Mesodermal cell (in vitro differentiated cells): ENCODE data around the gene CNBD2. TPM values are rescaled to one million over a fixed set of nuclear protein-coding genes. Genes with fewer than 3 reads are reported as not detected.
"Not testable (repeated sequence)": the region's sequence is repeated elsewhere in the genome, so short reads cannot be mapped to it uniquely, and the experiment has no call there.

Experiments used
- H3K27ac ChIP-seq: 2 replicates; pipeline ENCODE4 v1.7.0; 2013; ENCODE audit warnings: mild to moderate bottlenecking, low read depth, low read length, moderate library complexity; ENCODE audit not compliant: severe bottlenecking
- H3K36me3 ChIP-seq: 2 replicates; pipeline ENCODE4 v1.7.1; 2013; ENCODE audit warnings: mild to moderate bottlenecking, low read length, moderate library complexity; ENCODE audit not compliant: control insufficient read depth, insufficient read depth
- H3K4me1 ChIP-seq: one replicate; pipeline ENCODE4 v1.7.1; 2013; ENCODE audit warnings: mild to moderate bottlenecking, low read length; ENCODE audit not compliant: insufficient read depth, control insufficient read depth, poor library complexity, severe bottlenecking
- H3K4me3 ChIP-seq: 2 replicates; pipeline ENCODE4 v1.7.0; 2013; ENCODE audit warnings: low read length, control low read depth, mild to moderate bottlenecking; ENCODE audit not compliant: insufficient read depth, poor library complexity, severe bottlenecking; ENCODE audit errors: extremely low read depth
- H3K9me3 ChIP-seq: 2 replicates; pipeline ENCODE4 v1.7.1; 2013; ENCODE audit warnings: mild to moderate bottlenecking, low read length, moderate library complexity; ENCODE audit not compliant: control insufficient read depth
- WGBS, 2 experiments: methylation state at CpG; one replicate each; pipeline ENCODE4 v1.1.5; 2013; ENCODE audit warnings: missing lambda C conversion rate in 2 of 2; ENCODE audit not compliant: insufficient coverage in 2 of 2; 5-methylcytosine and 5-hydroxymethylcytosine counted together
- polyA plus RNA-seq, 2 experiments: library from polyadenylated mRNA; stranded (reverse); fragments of 50-300 nt; gene quantifications; one replicate each; pipeline ENCODE4 v1.2.3, GENCODE V29; 2013

The CNBD2 gene
- polyA plus RNA-seq (2013, experiment 1 of 2), result 3.5 TPM
- 4.9 TPM for polyA plus RNA-seq (2013, experiment 2 of 2)

DNA sequence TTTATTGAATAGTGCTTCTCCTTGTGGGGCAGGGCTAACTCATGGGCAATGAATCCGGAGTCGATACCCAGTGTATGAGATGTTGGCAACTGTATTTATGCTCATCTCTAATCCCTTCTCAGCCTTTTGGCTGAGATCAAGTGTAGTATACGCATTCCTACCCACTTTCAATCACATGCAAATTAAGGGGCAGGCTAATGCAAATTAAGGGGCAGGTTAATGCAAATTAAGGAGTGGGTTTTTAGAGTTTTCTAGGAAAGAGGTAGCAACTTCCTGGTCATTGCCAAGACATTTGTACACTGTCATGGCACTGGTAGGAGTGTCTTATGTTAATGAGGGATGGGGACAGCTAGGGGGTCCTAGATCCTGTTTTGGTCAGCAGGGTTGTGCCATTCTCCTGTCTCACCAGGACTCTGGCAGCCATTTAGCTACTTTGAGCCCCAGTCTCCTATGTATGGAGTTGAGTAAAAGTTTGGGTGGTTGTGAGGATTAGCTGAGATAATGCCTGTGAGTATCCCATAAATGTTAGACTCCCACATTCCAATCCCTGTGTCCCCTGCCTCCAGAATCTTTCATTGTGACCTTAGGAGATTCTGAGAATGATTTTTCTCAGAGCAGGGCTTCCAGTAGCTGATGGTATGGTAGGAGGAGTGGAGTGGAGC, at the start of gene CNBD2:
Gene CNBD2 (plus strand): TSS at position 612 of the 662 bp plus-strand sequence. CDS start 173 bp downstream, outside the sequence.
- WGBS, 2 experiments, result 92% methylated on average over 2 of the region's 3 CpGs; no CpG with 5 or more reads in 1 of the 2 experiments
- Histone ChIP-seq H3K27ac (no peak within 1 kb of the TSS), H3K9me3 (no peaks in the 10 kb centered on the region)

DNA sequence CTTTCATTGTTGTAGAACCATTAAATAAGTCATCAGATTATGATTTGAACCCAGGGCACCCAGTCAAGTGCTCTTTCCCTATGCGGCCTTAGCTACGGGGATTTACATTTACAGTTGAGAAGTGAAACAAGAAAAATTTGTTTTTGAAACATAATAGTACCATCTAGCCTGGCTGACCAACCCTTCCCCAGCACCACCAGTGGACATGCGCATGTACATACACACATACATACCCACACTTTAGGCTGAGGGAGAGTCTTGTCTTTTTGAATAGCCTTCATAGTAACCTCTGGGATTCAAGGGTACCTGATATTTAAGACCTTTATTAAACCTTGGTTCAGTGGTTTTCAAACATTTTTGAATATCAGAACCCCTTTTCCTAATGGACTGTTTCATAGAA, 47.9 kb upstream of the CNBD2 start:
- Histone ChIP-seq H3K9me3 (no peaks in the 10 kb centered on the region), H3K4me3 (no peak overlapping the region), H3K4me1 (no peaks in the 10 kb centered on the region), H3K36me3 (peaks cover 66% of the 10 kb centered on the region), H3K27ac (no peak overlapping the region)
- no CpG with 5 or more reads among the region's 3 CpGs for WGBS, 2 experiments

More for the DNA sequence above, at the start of gene CNBD2:
- H3K4me1 ChIP-seq, result no peaks in the 10 kb centered on the region
- no peaks in the 10 kb centered on the region for H3K36me3 ChIP-seq
- no peak within 1 kb of the TSS for H3K4me3 ChIP-seq

DNA sequence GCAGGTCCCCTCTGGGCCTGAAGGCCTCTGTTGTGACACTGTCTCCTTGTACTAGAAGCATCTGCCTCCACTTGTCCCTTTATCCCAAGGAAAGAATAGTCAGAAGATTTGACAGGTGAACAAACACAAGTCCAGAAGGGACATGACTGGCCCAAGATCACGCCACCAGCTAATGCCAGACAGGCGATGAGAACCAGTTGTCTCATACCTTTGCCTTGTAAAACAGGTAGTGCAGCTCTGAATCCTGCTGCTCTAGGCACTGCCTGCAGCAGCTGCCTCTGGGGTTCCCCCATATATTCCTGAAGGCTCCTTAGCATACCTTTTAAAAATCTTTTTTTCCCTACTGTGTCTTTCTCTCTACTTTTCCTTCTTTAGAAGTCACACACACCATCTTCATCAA, 39.1 kb upstream of the CNBD2 start:
- peaks cover 51% of the 10 kb centered on the region for H3K36me3 ChIP-seq
- no peak overlapping the region for H3K27ac ChIP-seq
- no peaks in the 10 kb centered on the region for H3K9me3 ChIP-seq
- 98 to 100% methylated on average over 2 of the region's 2 CpGs for WGBS, 2 experiments
- no peaks in the 10 kb centered on the region for H3K4me1 ChIP-seq
- no peak overlapping the region for H3K4me3 ChIP-seq

DNA sequence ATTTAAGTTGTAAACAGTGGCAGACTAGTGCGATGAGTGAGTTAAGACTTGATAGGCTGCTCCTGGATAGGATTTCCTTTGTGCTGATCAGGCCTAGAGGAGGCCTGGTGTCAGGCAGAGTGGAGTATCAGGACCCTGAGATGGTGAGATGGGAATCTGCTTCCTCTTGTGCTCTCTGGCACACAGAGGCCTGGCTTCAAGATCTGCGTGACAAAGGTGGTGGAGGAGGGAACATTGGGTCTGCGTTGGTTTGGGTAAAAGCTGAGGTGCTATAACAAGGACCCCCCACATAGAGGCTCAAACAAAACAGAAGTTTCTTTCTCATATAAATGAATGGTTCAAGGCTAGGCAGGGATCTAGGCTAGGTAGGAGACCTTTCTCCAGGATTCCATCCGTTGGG, 34.3 kb upstream of the CNBD2 start:
- Histone ChIP-seq H3K27ac (no peak overlapping the region), H3K36me3 (peaks cover 57% of the 10 kb centered on the region), H3K9me3 (no peaks in the 10 kb centered on the region), H3K4me3 (no peak overlapping the region), H3K4me1 (no peaks in the 10 kb centered on the region)
- WGBS, 2 experiments, result 72 to 83% methylated on average over 2 of the region's 4 CpGs

DNA sequence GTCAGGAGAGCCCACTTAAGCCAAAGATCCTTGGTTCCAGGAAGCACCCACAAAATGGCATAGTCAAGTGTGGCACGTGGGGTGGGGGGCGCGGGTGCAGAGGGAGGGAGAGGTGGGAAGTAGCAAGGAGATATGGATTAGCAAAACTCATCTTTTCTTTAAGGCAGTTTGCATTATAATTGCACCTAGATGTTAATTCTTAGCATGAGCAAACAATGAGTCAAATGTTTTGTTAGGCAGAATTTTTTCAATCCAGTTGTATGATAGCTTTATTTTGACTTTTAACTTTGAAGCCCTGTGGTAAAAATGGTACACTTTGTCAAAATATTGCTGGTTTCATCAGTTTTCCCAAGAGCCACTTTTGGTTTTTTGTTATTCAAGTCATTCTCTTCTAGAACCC, 29.1 kb upstream of the CNBD2 start:
- H3K36me3 ChIP-seq, result peaks cover 75% of the 10 kb centered on the region
- H3K4me3 ChIP-seq, result no peak overlapping the region
- no peak overlapping the region for H3K27ac ChIP-seq
- H3K4me1 ChIP-seq, result no peaks in the 10 kb centered on the region
- WGBS, 2 experiments, result no CpG with 5 or more reads among the region's 3 CpGs
- no peaks in the 10 kb centered on the region for H3K9me3 ChIP-seq

DNA sequence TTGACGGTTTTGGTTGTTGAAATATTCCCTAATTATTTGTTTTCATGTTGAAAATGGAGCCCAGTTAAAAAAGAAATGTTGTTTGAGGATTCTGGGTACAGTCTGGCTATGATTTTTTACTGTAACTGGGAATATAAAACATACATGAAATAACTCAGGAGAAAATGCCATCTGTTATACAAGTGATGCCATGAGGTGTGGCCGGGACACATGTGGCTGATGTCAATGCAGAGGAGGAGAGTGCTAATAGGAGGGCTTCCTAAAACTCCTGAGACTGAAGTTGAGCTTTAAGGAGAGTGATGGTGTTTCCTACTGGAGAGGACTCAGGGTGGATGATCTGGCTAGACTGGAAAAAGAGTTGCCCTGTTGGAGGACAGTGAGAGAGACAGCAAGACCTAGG, 26.8 kb upstream of the CNBD2 start:
- Histone ChIP-seq H3K4me3 (no peak overlapping the region), H3K27ac (no peak overlapping the region), H3K4me1 (no peaks in the 10 kb centered on the region), H3K36me3 (peaks cover 70% of the 10 kb centered on the region), H3K9me3 (no peaks in the 10 kb centered on the region)
- WGBS, 2 experiments, result 100% methylated on average over 1 to 2 of the region's 2 CpGs

DNA sequence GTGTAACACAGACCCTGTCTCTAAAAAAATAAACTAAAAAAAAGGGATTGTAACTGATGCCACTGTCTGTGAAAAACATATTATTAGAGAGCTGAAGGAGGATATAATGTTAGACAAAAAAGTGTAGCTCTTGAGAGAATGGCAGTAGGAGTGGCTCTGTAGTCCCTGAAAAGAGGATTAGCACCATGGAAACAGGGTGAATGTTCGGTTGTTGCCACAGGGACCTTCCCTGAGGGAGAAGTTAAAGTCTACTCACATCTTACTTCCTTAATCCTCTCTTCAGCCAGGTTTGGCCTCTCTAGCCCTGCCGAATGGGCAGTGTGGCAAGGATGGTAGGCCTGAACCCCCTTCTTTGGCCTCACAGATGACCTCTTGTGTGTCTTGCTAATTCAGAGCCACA, 26.1 kb upstream of the CNBD2 start:
- Histone ChIP-seq H3K9me3 (no peaks in the 10 kb centered on the region), H3K4me1 (no peaks in the 10 kb centered on the region), H3K4me3 (no peak overlapping the region), H3K27ac (no peak overlapping the region), H3K36me3 (peaks cover 76% of the 10 kb centered on the region)
- 100% methylated on average over 1 of the region's 2 CpGs for WGBS, 2 experiments

DNA sequence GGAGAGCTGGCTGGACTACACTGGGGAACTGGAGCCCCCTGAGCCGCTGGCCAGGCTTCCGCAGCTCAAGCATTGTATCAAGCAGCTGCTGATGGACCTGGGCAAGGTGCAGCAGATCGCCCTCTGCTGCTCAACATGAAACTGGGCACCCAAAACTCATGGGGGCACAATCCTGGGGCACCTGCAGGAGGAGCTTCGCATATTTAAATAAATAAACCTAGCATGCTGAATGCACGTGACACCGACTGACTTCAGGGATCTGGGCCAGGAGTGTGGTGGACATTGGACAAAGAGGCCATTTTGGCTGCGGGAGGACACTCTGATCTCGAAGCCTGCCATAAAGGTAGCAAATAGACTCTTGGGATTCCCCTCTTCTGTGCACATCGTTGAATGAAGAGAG, 20.9 kb upstream of the CNBD2 start:
- no peak overlapping the region for H3K27ac ChIP-seq
- H3K36me3 ChIP-seq, result peaks cover 59% of the 10 kb centered on the region
- H3K9me3 ChIP-seq, result no peaks in the 10 kb centered on the region
- peaks cover 6% of the 10 kb centered on the region for H3K4me1 ChIP-seq
- 76 to 85% methylated on average over 9 of the region's 9 CpGs for WGBS, 2 experiments
- H3K4me3 ChIP-seq, result no peak overlapping the region

DNA sequence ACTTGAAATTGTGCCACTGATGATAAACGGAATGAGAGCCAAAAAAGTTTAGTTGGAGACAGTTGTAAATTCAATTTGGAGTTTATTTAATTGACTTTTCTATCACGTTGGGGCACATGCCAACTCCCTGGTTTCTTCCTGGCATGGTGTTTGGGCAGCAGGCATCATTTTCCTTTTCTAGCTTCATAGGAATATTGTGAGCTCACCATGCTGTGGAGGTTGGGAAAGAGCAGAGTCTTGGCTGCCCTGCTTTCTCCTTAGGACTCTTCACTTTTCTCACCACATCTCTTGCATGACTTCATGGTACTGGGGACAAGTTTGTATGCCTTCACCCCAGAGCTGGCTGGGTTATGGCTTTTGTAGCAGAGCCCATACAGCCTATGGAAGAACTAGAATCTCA, 20.5 kb upstream of the CNBD2 start:
- 85 to 100% methylated on average over 1 to 2 of the region's 2 CpGs for WGBS, 2 experiments
- no peak overlapping the region for H3K4me3 ChIP-seq
- H3K9me3 ChIP-seq, result no peaks in the 10 kb centered on the region
- peaks cover 11% of the 10 kb centered on the region for H3K4me1 ChIP-seq
- peaks cover 59% of the 10 kb centered on the region for H3K36me3 ChIP-seq
- H3K27ac ChIP-seq, result no peak overlapping the region

DNA sequence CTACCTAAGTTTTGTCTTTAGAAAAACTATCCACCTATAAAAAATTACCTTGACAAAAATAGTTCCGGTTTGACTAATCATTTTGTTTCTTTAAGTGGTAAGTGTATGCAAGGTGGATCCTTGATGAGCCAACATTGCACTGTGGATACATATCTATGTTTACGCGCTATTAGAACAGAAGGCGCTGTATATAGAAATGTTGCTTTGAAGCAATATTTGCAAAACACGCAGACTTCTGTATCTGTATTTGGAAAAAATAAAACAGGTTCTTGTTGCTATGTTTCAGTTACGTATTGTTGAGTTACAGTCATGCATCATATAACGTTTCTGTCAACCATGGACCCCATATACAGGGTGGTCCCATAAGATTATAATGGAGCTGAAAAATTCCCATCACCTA, 18.3 kb upstream of the CNBD2 start:
- 91 to 98% methylated on average over 4 to 6 of the region's 7 CpGs for WGBS, 2 experiments
- Histone ChIP-seq H3K4me3 (no peak overlapping the region), H3K9me3 (no peaks in the 10 kb centered on the region), H3K4me1 (peaks cover 12% of the 10 kb centered on the region), H3K27ac (no peak overlapping the region), H3K36me3 (peaks cover 44% of the 10 kb centered on the region)

DNA sequence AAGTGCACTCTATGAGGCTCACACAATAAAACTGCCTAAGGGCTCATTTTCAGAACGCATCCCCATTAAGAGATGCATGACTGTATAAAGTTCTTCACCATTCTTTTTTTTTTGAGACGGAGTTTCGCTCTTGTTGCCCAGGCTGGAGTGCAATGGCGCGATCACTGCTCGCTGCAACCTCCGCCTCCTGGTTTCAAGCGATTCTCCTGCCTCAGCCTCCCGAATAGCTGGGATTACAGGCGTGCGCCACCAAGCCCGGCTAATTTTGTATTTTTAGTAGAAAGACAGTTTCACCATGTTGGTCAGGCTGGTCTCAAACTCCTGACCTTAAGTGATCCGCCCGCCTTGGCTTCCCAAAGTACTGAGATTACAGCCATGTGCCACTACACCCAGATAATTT, 16.3 kb upstream of the CNBD2 start:
- H3K4me1 ChIP-seq, result peaks cover 12% of the 10 kb centered on the region
- not testable (repeated sequence) for H3K9me3 ChIP-seq, H3K27ac ChIP-seq, H3K4me3 ChIP-seq
- 95 to 98% methylated on average over 12 of the region's 14 CpGs for WGBS, 2 experiments
- H3K36me3 ChIP-seq, result peaks cover 35% of the 10 kb centered on the region
